Spleen (tissue), 11 donors: Measurements from ENCODE around the gene GALNT5. TPM values are rescaled to one million over a fixed set of nuclear protein-coding genes. Genes with fewer than 3 reads are reported as not detected.

ENCODE experiments used
- DNase-seq: peaks from one replicate; pipeline ENCODE4 v3.0.0-alpha.2; 2020
- H3K27ac ChIP-seq, 8 donors: fragments of 200-600 bp; sonication (generic) in 7 of 8; 1 replicate in 4 of 8; 2 replicates in 4 of 8; pipeline versions ENCODE4 v1.5.0 to v1.8.0; 2016 to 2021; ENCODE audit warnings: inconsistent platforms in 4 of 8, mild to moderate bottlenecking in 4 of 8, moderate library complexity in 1 of 8
- H3K27me3 ChIP-seq, 7 donors: fragments of 200-600 bp; sonication (generic) in 6 of 7; replicated peaks in 1 of 7; 1 replicate in 4 of 7; 2 replicates in 3 of 7; pipeline versions ENCODE4 v1.5.0 to v1.8.0; 2016 to 2021; ENCODE audit warnings: inconsistent platforms in 3 of 7, mild to moderate bottlenecking in 1 of 7
- H3K36me3 ChIP-seq, 6 donors: fragments of 200-600 bp; sonication (generic) in 5 of 6; 1 replicate in 4 of 6; 2 replicates in 2 of 6; pipeline versions ENCODE4 v1.5.0 to v1.8.0; 2016 to 2021; ENCODE audit warnings: inconsistent platforms in 2 of 6
- H3K4me1 ChIP-seq, 6 donors: fragments of 200-600 bp; sonication (generic) in 5 of 6; 1 replicate in 3 of 6; 2 replicates in 3 of 6; pipeline versions ENCODE4 v1.5.0 to v1.8.0; 2016 to 2021; ENCODE audit warnings: inconsistent platforms in 3 of 6
- H3K4me3 ChIP-seq, 8 donors: fragments of 200-600 bp; sonication (generic) in 7 of 8; 1 replicate in 4 of 8; 2 replicates in 4 of 8; pipeline versions ENCODE4 v1.5.0 to v1.8.0; 2016 to 2021; ENCODE audit warnings: inconsistent platforms in 4 of 8, mild to moderate bottlenecking in 4 of 8, moderate library complexity in 2 of 8
- H3K9me3 ChIP-seq, 8 donors: fragments of 200-600 bp; sonication (generic) in 7 of 8; 1 replicate in 4 of 8; 2 replicates in 4 of 8; pipeline versions ENCODE4 v1.5.0 to v1.8.0; 2016 to 2021; ENCODE audit warnings: inconsistent platforms in 4 of 8
- POLR2A ChIP-seq, 3 donors: fragments of 450-650 bp; IDR thresholded peaks; one replicate each; pipeline ENCODE4 v1.5.1; 2017; ENCODE audit warnings: antibody characterized with exemption in 3 of 3, mild to moderate bottlenecking in 1 of 3
- POLR2AphosphoS5 ChIP-seq, 3 donors: sonication (generic); formaldehyde crosslinking; IDR thresholded peaks; one replicate each; pipeline ENCODE4 v1.5.1; 2017; ENCODE audit warnings: antibody characterized with exemption in 3 of 3
- WGBS, 5 donors: extraction: QIAGEN DNeasy Blood & Tissue Kit in 3 of 5; methylation state at CpG; one replicate each; pipeline versions ENCODE4 v1.1.5 to v1.1.7; 2013 to 2018; 5-methylcytosine and 5-hydroxymethylcytosine counted together
- intact Hi-C: fragments of 100-400 bp; cut with DNase I; formaldehyde crosslinking; loops from one replicate; pipeline ENCODE4 v1.15.0; 2023; ENCODE audit warnings: low total_unique reads
- polyA plus RNA-seq, 3 donors: library from polyadenylated mRNA; stranded (reverse); fragments of 200-250 nt; gene quantifications; one replicate each; pipeline ENCODE4 v1.2.1, GENCODE V29; 2013
- total RNA-seq, 7 donors: library from RNA; depleted of rRNA in 3 of 7; stranded (reverse); fragments of >200 nt in 3 of 7; fragmentation: NEBNext Ultra II Directional in 4 of 7; extraction: Animal tissue kit (Norgen Biotek cat#: 25700) in 4 of 7; gene quantifications; one replicate each; pipeline versions ENCODE4 v1.1.0 to v1.2.1, GENCODE V29; 2016 to 2021
- TF ChIP-seq, protein P1 (sequence below), 11 experiments: fragments of 200-600 bp in 7 of 11; fragments of 450-650 bp in 4 of 11; sonication (generic) in 4 of 11; IDR thresholded peaks in 8 of 11; conservative IDR thresholded peaks in 3 of 11; 1 replicate in 7 of 11; 2 replicates in 4 of 11; pipeline versions ENCODE4 v1.4.0 to v1.8.0; 2016 to 2021; ENCODE audit warnings: antibody characterized with exemption in 11 of 11, inconsistent platforms in 4 of 11, mild to moderate bottlenecking in 1 of 11
- donor health status: healthy with polysubstance abuse.
- donor health status: DM: no; HTN: no; CAD: no; lungs with moderate emphysema.
- donor health status: DM: no; HTN: no; CAD: no.
- donor health status: Bipolar disorder and iron deficiency.
- donor health status: healthy.
- donor health status: DM: no; HTN: no; CAD: no.
- donor health status: DM: yes; HTN: yes; CAD: no.

Gene GALNT5
- total and polyA plus RNA-seq, 10 donors = 0.03 to 0.70 (median 0.11) TPM; not detected in 5

DNA sequence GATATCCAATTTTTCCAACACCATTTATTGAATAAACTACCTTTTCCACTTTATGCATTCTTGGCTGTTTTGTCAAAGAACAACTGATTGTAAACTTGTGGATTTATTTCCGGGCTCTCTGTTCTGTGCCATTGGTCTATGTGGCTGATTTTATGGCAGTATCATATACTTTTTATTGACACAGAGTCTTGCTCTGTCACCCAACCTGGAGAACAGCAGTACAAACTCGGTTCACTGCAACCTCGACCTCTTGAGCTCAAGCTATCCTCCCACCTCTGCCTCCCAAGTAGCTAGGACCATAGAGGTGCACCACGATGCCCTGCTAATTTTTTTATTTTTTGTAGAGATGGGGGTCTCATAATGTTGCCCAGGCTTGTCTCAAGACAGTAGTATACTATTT is 6.7 kb upstream of the GALNT5 start:
- Histone ChIP-seq H3K36me3 (no peaks in the 10 kb centered on the region), H3K4me1 (no peaks in the 10 kb centered on the region), H3K4me3 (no peak overlapping the region), H3K9me3 (no peaks in the 10 kb centered on the region), H3K27me3 (no peaks in the 10 kb centered on the region), H3K27ac (no peak overlapping the region)
- DNase-seq = no peak
- 82 to 87% (median 85%) methylated on average over 4 of the region's 4 CpGs for WGBS, 5 donors
- intact Hi-C loops = no loop called here
- TF ChIP-seq, protein P1, sequence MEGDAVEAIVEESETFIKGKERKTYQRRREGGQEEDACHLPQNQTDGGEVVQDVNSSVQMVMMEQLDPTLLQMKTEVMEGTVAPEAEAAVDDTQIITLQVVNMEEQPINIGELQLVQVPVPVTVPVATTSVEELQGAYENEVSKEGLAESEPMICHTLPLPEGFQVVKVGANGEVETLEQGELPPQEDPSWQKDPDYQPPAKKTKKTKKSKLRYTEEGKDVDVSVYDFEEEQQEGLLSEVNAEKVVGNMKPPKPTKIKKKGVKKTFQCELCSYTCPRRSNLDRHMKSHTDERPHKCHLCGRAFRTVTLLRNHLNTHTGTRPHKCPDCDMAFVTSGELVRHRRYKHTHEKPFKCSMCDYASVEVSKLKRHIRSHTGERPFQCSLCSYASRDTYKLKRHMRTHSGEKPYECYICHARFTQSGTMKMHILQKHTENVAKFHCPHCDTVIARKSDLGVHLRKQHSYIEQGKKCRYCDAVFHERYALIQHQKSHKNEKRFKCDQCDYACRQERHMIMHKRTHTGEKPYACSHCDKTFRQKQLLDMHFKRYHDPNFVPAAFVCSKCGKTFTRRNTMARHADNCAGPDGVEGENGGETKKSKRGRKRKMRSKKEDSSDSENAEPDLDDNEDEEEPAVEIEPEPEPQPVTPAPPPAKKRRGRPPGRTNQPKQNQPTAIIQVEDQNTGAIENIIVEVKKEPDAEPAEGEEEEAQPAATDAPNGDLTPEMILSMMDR (IDR thresholded peaks at IDR 0.05 in 8 of 11, conservative IDR thresholded peaks at IDR 0.05 in 3 of 11) = no peak
- TF ChIP-seq POLR2AphosphoS5 (IDR thresholded peaks at IDR 0.05) = no peak

DNA sequence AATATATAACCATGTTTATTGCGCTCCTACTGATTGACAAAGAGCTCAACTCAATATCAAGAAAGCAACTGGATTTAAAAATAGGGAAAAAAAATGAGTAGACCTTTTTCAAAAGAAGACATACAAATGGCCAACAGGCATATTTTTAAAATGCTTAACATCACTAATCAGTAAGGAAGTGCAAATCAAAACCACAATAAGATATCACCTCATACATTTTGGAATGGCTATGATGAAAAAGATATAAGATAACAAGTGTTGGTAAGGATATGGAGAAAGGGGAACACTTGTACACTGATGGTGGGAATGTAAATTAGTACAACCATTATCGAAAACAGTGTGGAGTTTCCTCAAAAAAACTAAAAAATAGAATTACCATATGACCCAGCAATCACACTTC is 5.6 kb upstream of the GALNT5 start:
- H3K27me3 ChIP-seq = no peaks in the 10 kb centered on the region
- H3K27ac ChIP-seq = no peak overlapping the region
- no peak overlapping the region for H3K4me3 ChIP-seq
- DNase-seq = no peak
- H3K36me3 ChIP-seq = no peaks in the 10 kb centered on the region
- TF ChIP-seq, protein P1 (IDR thresholded peaks at IDR 0.05 in 8 of 11, conservative IDR thresholded peaks at IDR 0.05 in 3 of 11) = no peak
- TF ChIP-seq POLR2AphosphoS5 (IDR thresholded peaks at IDR 0.05) (no peak), POLR2A (IDR thresholded peaks at IDR 0.05) (no peak)
- 88 to 93% (median 90%) methylated on average over 2 of the region's 2 CpGs for WGBS, 5 donors
- no peaks in the 10 kb centered on the region for H3K9me3 ChIP-seq
- peaks cover 0 to 2% (median 0%) of the 10 kb centered on the region in 6 donors for H3K4me1 ChIP-seq
- intact Hi-C loops = no loop called here

DNA sequence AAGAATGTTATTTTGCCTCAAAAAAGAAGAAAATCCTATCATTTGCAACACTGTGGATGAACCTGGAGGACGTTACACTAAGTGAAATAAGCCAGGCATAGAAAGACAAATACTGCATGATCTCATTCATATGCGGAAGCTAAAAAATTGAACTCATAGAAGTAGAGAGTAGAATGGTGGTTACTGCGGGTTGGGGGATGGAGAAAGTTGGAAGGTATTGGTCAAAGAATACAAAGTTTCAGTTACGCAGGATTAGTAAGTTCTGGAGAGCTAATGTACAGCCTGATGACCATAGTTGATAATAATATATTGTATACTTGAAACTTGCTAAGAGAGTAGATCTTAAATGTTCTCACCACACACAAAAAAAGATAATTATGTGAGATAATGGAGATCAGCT is 5.0 kb upstream of the GALNT5 start:
- no peak for TF ChIP-seq POLR2A (IDR thresholded peaks at IDR 0.05)
- TF ChIP-seq, protein P1 (IDR thresholded peaks at IDR 0.05 in 8 of 11, conservative IDR thresholded peaks at IDR 0.05 in 3 of 11) = no peak
- TF ChIP-seq POLR2AphosphoS5 (IDR thresholded peaks at IDR 0.05) = no peak
- H3K36me3 ChIP-seq = no peaks in the 10 kb centered on the region
- 79 to 89% (median 86%) methylated on average over 4 of the region's 4 CpGs for WGBS, 5 donors
- H3K27ac ChIP-seq = no peak overlapping the region
- H3K27me3 ChIP-seq = no peaks in the 10 kb centered on the region
- H3K4me3 ChIP-seq = no peak overlapping the region
- peaks cover 0 to 7% (median 2%) of the 10 kb centered on the region in 6 donors for H3K4me1 ChIP-seq
- no peaks in the 10 kb centered on the region for H3K9me3 ChIP-seq
- intact Hi-C loops = no loop called here
- DNase-seq = no peak

DNA sequence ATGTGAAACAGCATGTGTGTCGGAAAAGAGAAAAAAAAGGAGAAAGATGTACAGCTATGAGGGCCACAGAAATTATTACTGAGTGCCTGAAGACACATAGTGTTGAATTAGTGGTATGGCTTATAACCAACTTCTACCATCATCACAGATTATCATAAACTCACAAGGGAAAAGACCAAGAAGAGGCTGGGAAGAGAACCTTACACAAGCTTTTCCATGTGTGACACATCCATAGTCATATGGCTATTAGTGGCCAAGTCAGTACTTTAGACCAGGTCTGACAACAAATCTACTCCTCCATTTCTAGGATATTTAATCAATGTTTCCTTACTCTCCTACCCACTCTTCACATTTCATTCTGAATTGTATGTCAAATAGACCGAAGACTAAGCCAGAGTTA is 3.5 kb upstream of the GALNT5 start:
- H3K9me3 ChIP-seq = no peaks in the 10 kb centered on the region
- TF ChIP-seq POLR2AphosphoS5 (IDR thresholded peaks at IDR 0.05) (no peak), POLR2A (IDR thresholded peaks at IDR 0.05) (no peak)
- TF ChIP-seq, protein P1 (IDR thresholded peaks at IDR 0.05 in 8 of 11, conservative IDR thresholded peaks at IDR 0.05 in 3 of 11) = no peak
- no peaks in the 10 kb centered on the region for H3K36me3 ChIP-seq
- intact Hi-C loops = no loop called here
- 86 to 94% (median 89%) methylated on average over 2 of the region's 2 CpGs for WGBS, 5 donors
- peaks cover 0 to 10% (median 4%) of the 10 kb centered on the region in 6 donors for H3K4me1 ChIP-seq
- H3K27ac ChIP-seq = no peak overlapping the region
- DNase-seq = no peak
- no peak overlapping the region for H3K4me3 ChIP-seq
- no peaks in the 10 kb centered on the region for H3K27me3 ChIP-seq
